ENCODE results near the gene DNAH6.

DNAH6 gene

GRCh38 chr2:84717302-84717701 is 201.0 kb downstream of the DNAH6 start:
- Histone ChIP-seq H3K27me3 (ENCODE audit: insufficient read depth, low read length) (no peaks in the 10 kb centered on the region), H3K9me3 (ENCODE audit: low read length) (no peaks in the 10 kb centered on the region), H3K4me2 (ENCODE audit: low read length) (no peak overlapping the region), H2AFZ (ENCODE audit: low read length) (no peak overlapping the region), H3K9ac (ENCODE audit: low read length) (no peak overlapping the region), H3K4me3 (ENCODE audit: low read depth, low read length, poor library complexity, severe bottlenecking) (no peak overlapping the region), H3K36me3 (ENCODE audit: insufficient read depth, low read length) (no peaks in the 10 kb centered on the region), H3F3A (ENCODE audit: insufficient read depth, low read length) (no peaks in the 10 kb centered on the region), H3K79me2 (ENCODE audit: insufficient read depth, low read length) (no peaks in the 10 kb centered on the region), H3K9me2 (ENCODE audit: low read depth, low read length) (no peaks in the 10 kb centered on the region), H3K4me1 (ENCODE audit: insufficient read depth, low read length, severe bottlenecking) (no peaks in the 10 kb centered on the region), H3K27ac (ENCODE audit: low read depth, low read length, poor library complexity, severe bottlenecking) (no peak overlapping the region), H4K20me1 (ENCODE audit: insufficient read depth, low read length) (no peaks in the 10 kb centered on the region)
- TF ChIP-seq, protein P1, sequence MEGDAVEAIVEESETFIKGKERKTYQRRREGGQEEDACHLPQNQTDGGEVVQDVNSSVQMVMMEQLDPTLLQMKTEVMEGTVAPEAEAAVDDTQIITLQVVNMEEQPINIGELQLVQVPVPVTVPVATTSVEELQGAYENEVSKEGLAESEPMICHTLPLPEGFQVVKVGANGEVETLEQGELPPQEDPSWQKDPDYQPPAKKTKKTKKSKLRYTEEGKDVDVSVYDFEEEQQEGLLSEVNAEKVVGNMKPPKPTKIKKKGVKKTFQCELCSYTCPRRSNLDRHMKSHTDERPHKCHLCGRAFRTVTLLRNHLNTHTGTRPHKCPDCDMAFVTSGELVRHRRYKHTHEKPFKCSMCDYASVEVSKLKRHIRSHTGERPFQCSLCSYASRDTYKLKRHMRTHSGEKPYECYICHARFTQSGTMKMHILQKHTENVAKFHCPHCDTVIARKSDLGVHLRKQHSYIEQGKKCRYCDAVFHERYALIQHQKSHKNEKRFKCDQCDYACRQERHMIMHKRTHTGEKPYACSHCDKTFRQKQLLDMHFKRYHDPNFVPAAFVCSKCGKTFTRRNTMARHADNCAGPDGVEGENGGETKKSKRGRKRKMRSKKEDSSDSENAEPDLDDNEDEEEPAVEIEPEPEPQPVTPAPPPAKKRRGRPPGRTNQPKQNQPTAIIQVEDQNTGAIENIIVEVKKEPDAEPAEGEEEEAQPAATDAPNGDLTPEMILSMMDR (IDR thresholded peaks at IDR 0.05; ENCODE audit: low read length), result no peak
- TF ChIP-seq EZH2 (IDR thresholded peaks at IDR 0.05; ENCODE audit: borderline replicate concordance, low read length), result no peak

- H4K20me1 ChIP-seq (ENCODE audit: insufficient read depth, low read length), result no peaks in the 10 kb centered on the region
- H3K9me3 ChIP-seq (ENCODE audit: low read length), result no peaks in the 10 kb centered on the region
- no peak overlapping the region for H3K4me3 ChIP-seq (ENCODE audit: low read depth, low read length, poor library complexity, severe bottlenecking)
- H3K79me2 ChIP-seq (ENCODE audit: insufficient read depth, low read length), result no peaks in the 10 kb centered on the region
- H3K36me3 ChIP-seq (ENCODE audit: insufficient read depth, low read length), result no peaks in the 10 kb centered on the region
- no peak for TF ChIP-seq EZH2 (IDR thresholded peaks at IDR 0.05; ENCODE audit: borderline replicate concordance, low read length)
- TF ChIP-seq, protein P1 (IDR thresholded peaks at IDR 0.05; ENCODE audit: low read length), result no peak
- H3K27me3 ChIP-seq (ENCODE audit: insufficient read depth, low read length), result no peaks in the 10 kb centered on the region
- H3K9me2 ChIP-seq (ENCODE audit: low read depth, low read length), result no peaks in the 10 kb centered on the region
- no peaks in the 10 kb centered on the region for H3K4me1 ChIP-seq (ENCODE audit: insufficient read depth, low read length, severe bottlenecking)
- no peak overlapping the region for H3K27ac ChIP-seq (ENCODE audit: low read depth, low read length, poor library complexity, severe bottlenecking)
- no peak overlapping the region for H3K4me2 ChIP-seq (ENCODE audit: low read length)
- H2AFZ ChIP-seq (ENCODE audit: low read length), result no peak overlapping the region
- no peaks in the 10 kb centered on the region for H3F3A ChIP-seq (ENCODE audit: insufficient read depth, low read length)
- no peak overlapping the region for H3K9ac ChIP-seq (ENCODE audit: low read length)
These were observed 203.1 kb downstream of the DNAH6 start for GRCh38 chr2:84719434-84719833.

- no peaks in the 10 kb centered on the region for H4K20me1 ChIP-seq (ENCODE audit: insufficient read depth, low read length)
- no peak overlapping the region for H3K4me2 ChIP-seq (ENCODE audit: low read length)
- TF ChIP-seq, protein P1 (IDR thresholded peaks at IDR 0.05; ENCODE audit: low read length), result no peak
- no peak for TF ChIP-seq EZH2 (IDR thresholded peaks at IDR 0.05; ENCODE audit: borderline replicate concordance, low read length)
- H3K27me3 ChIP-seq (ENCODE audit: insufficient read depth, low read length), result no peaks in the 10 kb centered on the region
- no peaks in the 10 kb centered on the region for H3K9me3 ChIP-seq (ENCODE audit: low read length)
- H3K4me3 ChIP-seq (ENCODE audit: low read depth, low read length, poor library complexity, severe bottlenecking), result no peak overlapping the region
- H3K27ac ChIP-seq (ENCODE audit: low read depth, low read length, poor library complexity, severe bottlenecking), result no peak overlapping the region
- H3K36me3 ChIP-seq (ENCODE audit: insufficient read depth, low read length), result no peaks in the 10 kb centered on the region
- no peak overlapping the region for H2AFZ ChIP-seq (ENCODE audit: low read length)
- H3K4me1 ChIP-seq (ENCODE audit: insufficient read depth, low read length, severe bottlenecking), result no peaks in the 10 kb centered on the region
- no peaks in the 10 kb centered on the region for H3F3A ChIP-seq (ENCODE audit: insufficient read depth, low read length)
- no peaks in the 10 kb centered on the region for H3K79me2 ChIP-seq (ENCODE audit: insufficient read depth, low read length)
- H3K9me2 ChIP-seq (ENCODE audit: low read depth, low read length), result no peaks in the 10 kb centered on the region
- no peak overlapping the region for H3K9ac ChIP-seq (ENCODE audit: low read length)
These were observed 207.5 kb downstream of the DNAH6 start for GRCh38 chr2:84723831-84724230.
